Mucosa of gallbladder (tissue), 1 donor: ENCODE results near the gene MAOA. TPM values are rescaled to one million over a fixed set of nuclear protein-coding genes. Genes with fewer than 3 reads are reported as not detected.

ENCODE experiments used
- DNase-seq: peaks from one replicate; pipeline ENCODE4 v3.0.0-alpha.2; 2020; ENCODE audit warnings: low spot score
- total RNA-seq: library from RNA; stranded (reverse); gene quantifications from one replicate; pipeline ENCODE4 v1.2.1, GENCODE V29; 2021
- donor health status: DM: no; HTN: no; CAD: no.

MAOA gene
- total RNA-seq, 1 donor from 2014 or later = 126 TPM

DNA sequence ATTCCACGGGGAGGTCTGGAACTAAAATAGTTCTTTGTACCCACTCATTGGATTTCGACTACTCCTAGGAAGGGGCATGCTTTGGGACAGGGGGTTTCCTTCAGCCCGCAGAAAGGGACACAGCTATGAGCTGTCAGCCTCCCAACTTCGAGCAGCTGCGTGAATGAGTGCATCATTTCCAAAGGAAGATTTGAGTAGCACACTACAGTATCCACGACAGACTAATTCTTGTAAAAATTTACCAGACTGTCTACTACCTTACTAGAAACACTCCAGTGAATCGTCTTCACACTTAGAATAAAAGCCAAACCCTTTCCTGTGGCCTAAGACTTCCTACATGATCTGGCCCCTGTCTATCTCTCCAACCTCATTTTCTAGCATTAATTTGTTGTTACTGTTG is 101.9 kb downstream of the MAOA start:
- DNase-seq = no peak

- DNase-seq = no peak
Measured at GRCh38 chrX:43785930-43786591, 130.0 kb downstream of the MAOA start.

Other genes starting within 250 kb of the MAOA start
- 40.9 TPM for gene MAOB, start 226.2 kb downstream of the MAOA start, total RNA-seq